HG03460 (cell line): ENCODE data around the gene TAF11.
"Not testable (repeated sequence)": the region's sequence is repeated elsewhere in the genome, so short reads cannot be mapped to it uniquely, and the experiment has no call there.

Experiments used
- ATAC-seq: cut with Tn5 transposase; IDR thresholded peaks from one replicate; pipeline ENCODE4 v1.9.1; 2021; ENCODE audit not compliant: unreplicated experiment

TAF11 gene

DNA sequence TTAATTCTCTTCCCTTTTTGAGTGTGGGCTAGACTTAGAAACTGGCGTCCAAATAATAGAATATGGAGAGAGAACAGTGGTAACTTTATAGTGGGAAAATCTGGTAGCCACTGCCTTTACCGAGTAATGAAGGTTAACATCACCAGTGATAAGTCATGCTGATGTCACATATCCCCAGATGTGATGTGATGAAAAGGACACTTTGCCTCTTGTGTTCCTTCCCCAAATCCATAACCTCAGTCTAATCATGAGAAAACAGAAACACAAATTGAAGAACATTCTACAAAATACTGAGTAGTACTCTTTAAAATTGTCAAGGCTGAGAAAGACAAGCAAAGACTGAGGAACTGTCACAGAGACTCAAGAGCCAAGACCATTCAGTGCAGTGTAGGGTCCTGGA is 19.0 kb upstream of the TAF11 start:
- ATAC-seq: no peak

DNA sequence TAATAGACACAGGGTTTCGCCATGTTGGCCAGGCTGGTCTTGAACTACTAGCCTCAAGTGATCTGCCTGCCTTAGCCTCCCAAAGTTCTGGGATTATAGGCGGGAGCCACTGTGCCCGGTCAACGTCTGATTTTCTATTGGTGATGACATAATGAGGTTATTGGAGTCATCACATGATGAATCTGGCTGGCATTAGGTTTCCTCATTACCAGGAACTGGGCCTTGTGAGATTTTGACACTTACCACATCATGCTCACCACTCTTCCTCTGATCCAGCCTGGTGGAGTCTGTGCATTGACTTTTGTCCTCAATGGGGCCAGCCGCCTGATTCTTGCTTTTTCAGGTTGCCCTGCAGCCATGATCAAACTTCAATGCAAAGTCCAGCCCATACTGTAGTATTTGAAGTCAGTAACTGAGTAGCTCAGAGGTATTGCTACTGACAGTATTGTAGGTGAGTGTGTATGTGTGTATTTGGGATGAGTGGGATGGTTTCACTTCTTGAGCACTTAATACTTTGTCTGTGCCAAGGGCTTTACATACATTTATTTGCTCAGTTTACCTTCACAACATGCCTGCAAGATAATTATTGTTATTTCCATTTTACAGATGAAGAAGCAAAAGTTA is 17.3 kb upstream of the TAF11 start:
- ATAC-seq: no peak

DNA sequence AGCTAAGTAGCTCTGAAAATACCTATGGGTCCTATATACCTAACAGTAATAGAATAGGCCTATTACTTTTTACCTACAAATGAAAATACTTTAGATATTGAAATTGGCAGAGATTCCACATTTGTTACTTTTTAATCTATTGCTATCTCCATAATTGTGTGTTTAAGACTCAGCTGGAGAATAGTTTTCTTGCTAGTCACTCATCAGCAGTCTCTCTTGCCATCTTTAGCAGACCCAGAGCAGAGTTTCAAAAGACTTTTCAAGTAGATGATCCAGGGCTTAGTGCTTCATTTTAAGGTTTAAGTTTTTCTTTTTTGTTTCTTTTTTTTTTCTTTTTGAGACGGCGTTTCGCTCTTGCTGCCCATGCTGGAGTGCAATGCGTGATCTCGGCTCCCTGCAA is 14.1 kb upstream of the TAF11 start:
- ATAC-seq: no peak

DNA sequence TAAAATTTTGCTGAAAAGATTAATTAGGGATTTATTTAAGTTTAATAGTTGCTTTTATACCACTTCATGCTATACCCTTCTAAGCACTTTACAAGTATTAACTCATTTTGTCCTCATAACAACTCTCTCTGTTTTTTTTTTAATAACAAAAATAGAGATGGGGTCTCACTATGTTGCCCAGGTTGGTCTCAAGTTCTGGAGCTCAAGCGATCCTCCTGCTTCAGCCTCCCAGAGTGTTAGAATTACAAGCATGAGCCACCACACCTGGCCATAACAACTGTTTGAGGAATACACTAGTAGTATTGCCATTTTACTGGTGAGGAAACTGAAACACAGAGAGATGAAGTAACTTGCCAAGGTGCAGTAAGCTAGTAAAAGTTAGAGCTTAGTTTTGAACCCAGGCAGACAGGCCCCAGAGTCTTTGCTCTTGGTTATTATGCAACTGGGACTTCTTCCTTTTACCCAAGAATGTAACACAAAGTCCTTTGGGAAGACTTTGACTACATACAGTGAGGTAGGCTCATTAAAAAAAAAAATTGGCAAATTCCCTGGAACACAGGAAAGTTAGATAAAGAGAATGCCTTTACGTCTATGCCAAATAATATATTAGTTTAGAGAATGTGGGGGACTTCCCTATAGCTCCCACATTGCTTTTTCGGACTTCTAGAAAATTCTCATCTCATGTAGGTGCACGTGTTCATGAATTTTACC is 12.6 kb upstream of the TAF11 start:
- no peak for ATAC-seq

DNA sequence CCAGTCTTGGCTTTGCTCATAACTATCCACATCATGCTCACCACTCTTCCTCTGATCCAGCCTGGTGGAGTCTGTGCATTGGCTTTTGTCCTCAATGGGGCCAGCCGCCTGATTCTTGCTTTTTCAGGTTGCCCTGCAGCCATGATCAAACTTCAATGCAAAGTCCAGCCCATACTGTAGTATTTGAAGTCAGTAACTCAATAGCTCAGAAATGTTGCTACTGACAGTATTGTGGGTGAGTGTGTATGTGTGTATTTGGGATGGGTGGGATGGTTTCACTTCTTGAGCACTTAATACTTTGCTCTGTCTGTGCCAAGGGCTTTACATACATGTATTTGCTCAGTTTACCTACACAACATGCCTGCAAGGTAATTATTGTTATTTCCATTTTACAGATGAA is 11.9 kb upstream of the TAF11 start:
- not testable (repeated sequence) for ATAC-seq

DNA sequence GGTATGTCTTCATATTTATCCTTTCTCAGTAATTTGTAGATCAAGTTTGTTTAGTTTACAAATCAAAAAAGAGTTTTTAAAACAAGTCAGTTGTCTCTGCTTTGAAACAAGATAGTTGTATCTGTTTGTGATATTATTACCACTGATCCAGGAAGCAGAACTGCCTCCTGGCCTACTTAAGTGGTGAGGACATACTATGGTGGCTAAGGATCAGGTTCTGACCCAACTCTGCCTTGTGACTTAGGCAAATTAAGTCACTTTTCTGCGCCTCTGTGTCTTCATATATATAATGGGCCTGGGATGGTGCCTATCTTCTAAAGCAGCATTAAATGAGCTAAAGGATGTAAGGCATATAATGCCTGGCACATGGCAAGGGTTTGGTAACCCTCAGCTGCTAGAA is 9.9 kb upstream of the TAF11 start:
- ATAC-seq: no peak

DNA sequence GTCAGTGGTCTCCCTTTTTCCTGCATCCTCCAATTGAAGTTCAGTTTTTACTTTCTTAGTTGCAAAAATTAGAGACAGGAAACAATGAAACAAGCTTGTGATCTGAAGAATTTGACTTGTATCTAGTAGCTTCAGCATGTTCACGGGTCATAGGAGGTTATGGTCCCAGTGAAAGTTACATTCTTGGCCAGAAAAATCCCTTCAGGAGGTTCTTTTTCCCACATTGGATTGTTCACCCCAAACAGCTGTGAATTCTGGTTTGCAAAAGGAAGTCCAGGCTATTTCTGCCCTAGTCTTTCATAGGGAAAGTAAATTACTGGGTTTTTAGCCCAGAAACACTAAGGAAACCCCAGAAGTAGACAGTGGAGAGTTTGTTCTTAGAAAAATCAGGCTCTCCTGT is 9.3 kb upstream of the TAF11 start:
- no peak for ATAC-seq

DNA sequence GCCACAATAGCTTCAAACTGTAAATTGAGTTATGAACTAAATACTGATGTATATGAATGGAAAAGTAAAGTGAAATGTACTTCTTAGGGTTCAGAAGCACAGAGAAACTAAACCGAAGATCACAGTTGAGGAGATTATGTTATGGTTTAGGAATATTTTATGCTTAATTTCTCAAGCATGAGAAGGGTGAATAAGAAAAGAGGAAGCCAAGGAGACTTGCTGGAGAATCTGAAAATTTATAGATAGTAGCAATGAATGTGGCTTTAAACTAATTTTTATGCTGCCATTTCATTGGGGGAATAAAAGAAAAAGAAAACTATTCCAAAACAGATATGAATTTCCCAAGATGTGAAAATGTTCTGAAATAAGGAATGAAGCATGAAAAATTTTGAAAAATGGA is 6.9 kb upstream of the TAF11 start:
- ATAC-seq: no peak

DNA sequence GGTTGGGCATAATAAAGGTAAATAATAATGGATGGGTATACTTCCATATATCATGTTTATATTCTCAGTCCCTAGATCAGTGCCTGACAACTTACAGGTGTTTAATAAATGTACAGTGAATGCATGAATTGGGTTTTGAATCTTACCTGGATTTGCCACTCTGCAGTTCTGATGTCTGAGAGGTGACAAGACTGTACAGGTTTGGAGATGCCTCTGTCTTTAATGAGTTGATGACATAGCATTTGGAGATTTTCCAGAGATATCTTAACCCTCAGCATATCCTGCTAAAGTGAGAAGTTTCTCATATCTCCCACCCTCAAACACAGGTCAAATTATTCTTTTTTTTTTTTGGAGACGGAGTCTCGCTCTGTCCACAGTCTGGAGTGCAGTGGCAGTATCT is 3.5 kb upstream of the TAF11 start:
- no peak for ATAC-seq

DNA sequence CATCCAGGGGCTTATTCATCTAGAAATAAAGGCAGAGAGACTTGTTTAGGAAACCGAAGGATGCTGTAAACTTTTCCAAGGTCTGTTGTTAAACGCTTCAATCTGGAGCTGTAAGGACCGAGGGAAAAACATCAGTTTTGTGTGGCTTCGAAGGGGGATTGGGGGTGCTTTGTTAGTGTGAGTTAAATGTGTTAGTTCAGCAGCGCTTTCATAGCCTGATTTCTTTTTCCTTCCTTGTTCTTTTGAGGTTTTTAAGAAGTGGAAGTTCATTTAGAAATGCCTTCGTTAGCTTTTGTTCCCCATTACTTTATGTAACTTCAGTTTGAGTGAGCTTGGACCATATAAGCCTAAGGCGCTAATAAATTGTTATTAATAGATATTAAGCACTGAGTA is 2.7 kb upstream of the TAF11 start:
- ATAC-seq: no peak

DNA sequence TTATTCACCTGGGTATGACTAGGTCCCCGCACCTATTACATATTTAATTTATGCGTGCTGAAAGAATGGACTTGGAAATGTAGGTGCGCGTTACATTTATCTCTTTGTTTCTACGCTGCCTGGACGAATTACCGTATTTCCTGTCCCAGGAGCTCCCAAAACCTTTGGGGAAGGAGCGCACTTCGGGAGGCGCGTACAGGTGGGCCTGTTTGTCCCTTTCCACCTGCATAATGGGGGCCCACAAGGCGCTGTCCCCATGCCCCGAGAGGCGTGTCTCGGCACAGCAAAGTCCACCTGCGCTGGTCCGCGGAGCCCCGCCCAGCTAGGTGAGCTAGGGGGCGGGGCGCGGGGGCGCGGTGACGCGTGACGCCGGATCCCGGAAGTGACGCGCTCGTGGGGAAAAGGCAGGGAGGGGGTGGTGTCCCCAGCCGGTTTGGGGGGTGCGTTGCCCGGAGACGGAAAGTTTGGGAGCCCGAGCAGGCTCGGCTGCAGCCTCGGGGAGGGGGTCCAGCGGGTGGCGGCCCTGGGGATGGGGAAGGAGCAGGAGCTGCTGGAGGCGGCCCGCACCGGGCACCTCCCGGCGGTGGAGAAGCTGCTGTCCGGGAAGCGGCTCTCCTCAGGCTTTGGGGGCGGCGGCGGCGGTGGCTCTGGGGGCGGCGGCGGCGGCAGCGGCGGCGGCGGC is 1.2 kb upstream of the TAF11 start, which contains the start of gene ANKS1A:
Gene ANKS1A (plus strand): TSS at position 382 of the 682 bp plus-strand sequence. CDS start 148 bp downstream, at position 530.
- ATAC-seq: peak; percentile 52

DNA sequence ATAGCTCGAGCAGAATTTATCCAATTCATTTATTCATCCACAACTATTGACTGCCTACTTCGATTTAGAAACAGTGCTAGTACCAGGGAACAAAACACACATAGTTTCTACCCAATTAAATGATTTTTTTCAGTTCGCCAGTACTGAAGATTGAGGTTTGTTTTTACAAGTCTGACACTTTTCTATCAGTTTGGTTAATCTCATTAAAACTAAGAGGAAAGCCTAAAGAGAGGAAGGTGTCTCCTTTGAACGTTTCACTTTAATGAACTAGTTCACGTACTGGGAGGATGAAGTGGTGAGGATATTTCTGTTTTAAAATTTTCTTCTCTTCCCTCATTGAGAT is 643 bp upstream of the TAF11 start:
- ATAC-seq: no peak

DNA sequence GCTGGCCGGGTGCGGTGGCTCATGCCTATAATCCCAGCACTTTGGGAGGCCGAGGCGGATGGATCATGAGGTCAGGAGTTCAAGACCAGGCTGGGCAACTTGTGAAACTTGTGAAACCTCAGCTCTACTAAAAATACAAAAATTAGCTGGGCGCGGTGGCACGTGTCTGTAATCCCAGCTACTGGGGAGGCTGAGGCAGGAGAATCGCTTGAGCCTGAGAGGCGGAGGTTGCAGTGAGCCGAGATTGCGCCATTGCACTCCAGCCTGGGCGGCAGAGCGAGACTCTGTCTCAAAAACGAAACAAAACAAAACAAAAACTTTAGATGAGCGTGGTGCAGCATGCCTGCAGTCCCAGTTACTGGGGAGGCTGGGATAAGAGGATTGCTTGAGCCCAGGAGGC is 2.0 kb downstream of the TAF11 start:
- ATAC-seq: not testable (repeated sequence)

DNA sequence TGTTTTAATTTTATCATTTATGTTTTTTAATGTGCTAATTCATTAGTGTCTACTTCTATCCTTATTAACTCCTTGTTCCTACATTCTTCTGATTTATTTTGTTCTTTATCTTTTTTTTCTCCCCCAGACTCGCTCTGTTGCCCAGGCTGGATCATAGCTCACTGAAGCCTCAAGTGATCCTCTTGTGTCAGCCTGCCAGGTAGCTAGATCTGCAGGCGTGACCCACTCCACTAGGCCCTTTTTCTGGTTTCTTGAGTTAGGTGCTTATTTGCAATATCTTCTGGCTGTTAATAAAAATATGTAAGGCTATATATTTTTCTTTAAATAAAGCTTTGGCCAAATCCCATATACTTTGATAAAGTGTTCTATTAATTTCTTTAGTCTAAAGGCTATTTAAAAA is 2.8 kb downstream of the TAF11 start:
- no peak for ATAC-seq

DNA sequence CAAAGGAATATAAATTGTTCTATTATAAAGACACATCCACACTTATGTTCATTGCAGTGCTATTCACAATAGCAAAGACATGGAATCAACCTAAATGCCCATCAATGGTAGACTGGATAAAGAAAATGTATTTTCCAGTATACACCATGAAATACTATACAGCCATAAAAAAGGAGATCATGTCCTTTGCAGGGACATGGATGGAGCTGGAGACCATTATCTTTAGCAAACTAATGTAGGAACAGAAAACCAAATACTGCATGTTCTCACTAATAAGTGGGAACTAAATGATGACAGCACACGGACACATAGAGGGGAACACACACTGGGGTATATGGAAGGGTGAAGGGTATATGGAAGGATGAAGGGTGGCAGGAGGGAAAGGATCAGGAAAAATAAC is 3.8 kb downstream of the TAF11 start:
- not testable (repeated sequence) for ATAC-seq

DNA sequence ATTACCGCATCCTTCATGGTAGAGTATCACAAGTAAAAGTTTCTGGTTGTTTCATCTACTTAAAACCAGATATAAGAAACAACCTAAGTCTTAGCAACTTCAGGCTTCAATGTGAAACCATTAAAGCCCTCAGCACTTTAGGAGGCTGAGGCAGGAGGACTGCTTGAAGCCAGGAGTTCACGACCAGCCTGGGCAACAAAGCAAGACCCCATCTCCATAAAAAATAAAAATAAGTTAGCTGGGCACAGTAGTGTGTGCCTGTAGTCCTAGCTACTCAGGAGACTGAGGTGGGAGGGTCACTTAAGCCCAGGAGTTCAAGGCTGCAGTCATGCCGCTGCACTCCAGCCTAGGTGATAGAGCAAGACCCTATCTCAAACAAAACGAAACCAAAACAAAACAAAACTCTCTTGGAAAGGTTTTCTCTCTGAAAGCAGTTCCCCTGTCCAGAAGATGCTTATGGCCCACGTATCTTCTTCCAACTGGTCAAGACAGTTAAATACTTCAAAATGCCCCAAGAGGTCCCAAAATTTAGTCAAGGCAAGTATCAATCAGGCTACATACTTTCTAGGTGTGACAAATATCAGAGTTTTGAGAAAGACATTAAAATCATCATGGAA is 9.9 kb downstream of the TAF11 start:
- ATAC-seq: no peak

DNA sequence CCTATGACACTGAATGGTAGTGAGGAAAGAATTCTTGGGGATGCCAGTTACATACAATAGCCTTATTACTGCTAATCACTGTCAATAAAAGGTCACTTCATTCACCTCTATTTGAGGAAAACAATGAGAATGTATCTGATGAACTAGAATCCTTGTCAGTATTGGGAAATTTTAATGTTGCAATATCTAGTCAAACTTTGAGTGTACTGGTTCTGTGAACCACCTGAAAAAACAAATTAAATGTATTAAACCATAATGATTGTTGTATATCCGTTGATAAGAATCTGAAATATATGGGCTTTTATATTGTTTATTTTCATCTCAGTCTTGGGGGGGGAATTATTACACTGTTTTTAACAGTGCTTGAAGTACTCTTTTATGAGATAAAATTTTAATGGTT is 10.6 kb downstream of the TAF11 start:
- ATAC-seq: no peak

DNA sequence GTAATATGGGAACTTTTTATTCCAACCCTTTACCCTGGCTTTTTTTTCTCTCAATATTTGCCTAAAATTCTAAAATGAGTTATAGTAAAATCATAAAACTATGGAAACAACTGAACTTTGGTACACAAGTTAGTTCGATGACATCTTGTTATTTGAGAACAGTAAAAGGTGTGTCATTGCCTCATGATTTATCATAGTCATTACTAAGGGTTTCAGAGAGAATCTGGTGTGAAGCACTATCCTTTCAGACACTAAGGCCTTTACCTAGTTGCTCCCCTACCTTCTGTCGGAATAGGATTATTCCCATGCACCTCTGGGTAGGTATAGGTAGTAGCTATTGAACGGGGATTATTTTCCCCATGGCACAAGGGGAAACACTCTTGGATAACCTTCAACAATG is 11.4 kb downstream of the TAF11 start:
- no peak for ATAC-seq

DNA sequence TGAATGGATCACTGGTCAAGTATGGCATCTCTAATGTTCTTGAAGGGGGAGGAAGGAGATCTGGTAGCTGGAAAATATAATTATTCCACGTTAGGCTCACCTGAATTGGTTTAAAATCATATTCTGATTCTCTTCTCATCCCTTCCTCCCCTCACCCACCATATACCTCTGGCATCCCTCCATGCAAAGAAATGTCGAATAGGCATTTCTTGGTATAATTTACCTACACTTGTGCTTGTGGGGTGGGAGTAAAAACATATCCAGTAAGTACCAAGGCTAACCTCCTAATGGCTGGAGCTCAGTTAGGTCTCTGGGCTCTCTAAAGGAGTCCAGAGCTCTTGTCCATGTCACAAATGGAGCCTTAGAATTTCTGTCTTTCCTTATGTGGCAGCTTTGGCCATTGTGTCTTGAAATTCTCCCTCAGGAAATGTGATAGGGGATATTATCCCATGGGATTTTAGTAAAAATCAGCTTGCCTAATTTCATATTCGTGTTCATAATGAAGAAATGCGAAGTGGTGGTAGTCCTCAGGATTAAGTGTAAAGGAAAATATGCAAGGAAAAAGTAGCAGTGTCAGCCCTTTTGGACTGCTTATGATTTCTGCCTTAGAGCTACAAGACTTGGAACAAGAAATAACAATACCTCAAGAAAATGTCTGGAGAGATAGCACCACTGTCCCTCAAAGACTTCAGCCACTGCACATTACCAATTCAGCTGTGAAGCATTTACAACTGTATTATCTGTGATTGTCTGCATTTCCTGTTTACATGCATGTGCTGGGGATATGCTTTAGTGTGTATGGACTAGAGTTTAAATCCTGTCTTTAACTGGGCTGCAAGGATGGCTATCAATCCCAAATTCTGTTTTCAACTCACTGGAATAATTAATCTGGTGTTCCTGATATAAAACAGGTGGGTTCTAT is 12.3 kb downstream of the TAF11 start:
- ATAC-seq: no peak

DNA sequence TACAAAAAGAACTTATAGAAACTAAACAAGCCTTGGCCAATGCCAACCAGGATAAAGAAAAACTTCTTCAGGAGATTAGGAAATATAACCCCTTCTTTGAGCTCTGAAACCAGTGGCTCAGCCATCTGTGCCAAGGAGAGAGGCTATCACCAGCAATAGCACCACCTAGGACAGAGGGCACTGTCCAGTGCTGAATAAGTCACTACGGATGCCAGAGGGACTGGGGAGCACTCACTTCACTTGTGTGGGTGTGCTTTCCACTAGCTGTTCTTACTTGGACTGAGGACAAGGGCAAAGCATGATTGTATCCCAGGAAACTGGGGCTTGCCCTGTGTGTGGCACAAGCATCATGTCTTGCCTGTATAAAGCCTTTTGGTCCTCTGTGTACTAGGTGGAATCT is 15.5 kb downstream of the TAF11 start:
- no peak for ATAC-seq

DNA sequence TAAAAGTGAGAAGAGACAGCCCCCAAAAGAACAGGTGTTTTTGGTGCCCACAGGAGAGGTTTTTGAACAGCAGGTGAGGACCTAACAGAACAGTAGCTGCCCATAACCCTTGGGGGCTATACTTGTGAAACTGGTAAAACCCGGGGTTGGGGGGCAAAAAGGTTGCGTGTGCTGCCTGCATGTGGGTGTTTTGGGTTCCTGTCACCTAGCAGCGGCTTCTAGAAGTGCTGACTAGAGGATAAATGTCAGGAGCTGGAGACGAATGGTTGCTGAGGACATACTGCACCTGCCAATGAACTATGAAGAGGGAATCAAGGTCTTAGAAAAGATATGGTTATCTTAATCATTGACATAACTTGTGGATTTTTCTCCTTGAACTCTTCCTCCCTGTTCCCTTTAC is 16.0 kb downstream of the TAF11 start:
- no peak for ATAC-seq
